GM13977 (cell line): ENCODE data around the gene ARHGAP22.

Source experiments
- DNase-seq: peaks from one replicate; pipeline ENCODE4 v3.0.0; 2012; ENCODE audit warnings: low spot score
- in situ Hi-C: fragments of 300-500 bp; cut with MboI; formaldehyde crosslinking; loops from one replicate; pipeline ENCODE4 v1.12.0; 2022; ENCODE audit warnings: low sequenced_read_pairs, low pct_unique_long_range_greater_than_20kb, mixed read lengths, inconsistent platforms; ENCODE audit not compliant: unreplicated experiment
- TF ChIP-seq, protein P1 (sequence below): IDR thresholded peaks from 2 replicates; pipeline ENCODE4 v1.5.1; 2012; ENCODE audit warnings: mild to moderate bottlenecking, control low read depth; ENCODE audit not compliant: insufficient read depth; ENCODE audit errors: extremely low read depth, missing control alignments

ARHGAP22 gene

DNA sequence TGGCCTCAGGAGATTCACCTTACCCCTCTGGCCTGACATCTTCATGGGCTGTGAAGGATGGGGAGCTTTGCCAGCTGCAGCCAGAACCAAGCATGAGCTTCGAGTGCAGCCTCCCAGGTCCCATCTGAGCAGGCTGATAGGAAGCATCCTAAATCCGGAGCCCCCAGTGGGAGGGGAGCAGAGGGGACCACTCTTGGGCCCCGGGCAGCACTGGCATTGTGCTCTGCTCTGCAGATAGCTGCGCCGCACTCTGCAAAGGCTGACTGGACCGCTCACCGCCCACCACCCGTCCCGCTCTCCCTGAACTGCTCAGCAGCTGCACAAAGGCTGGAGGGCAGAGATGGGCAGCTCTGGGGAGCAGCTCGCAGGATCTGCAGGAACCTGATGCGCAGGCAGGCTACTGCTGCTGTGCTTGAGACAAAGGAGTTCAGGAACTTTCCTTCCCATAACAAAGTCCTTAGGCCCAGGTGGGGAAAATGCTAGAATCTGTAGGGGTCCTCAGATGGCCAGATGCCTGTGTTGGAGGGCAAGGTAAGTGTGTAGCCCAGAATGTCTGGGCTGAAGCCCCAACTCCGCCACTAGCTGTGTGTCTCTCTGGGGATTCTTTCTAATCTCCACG, 51.8 kb downstream of the ARHGAP22 start:
- DNase-seq: no peak
- in situ Hi-C loops: loop anchor here (5.0 kb wide), 1 partner anchor 104 kb away; no protein-coding TSS in a partner anchor
- TF ChIP-seq, protein P1, sequence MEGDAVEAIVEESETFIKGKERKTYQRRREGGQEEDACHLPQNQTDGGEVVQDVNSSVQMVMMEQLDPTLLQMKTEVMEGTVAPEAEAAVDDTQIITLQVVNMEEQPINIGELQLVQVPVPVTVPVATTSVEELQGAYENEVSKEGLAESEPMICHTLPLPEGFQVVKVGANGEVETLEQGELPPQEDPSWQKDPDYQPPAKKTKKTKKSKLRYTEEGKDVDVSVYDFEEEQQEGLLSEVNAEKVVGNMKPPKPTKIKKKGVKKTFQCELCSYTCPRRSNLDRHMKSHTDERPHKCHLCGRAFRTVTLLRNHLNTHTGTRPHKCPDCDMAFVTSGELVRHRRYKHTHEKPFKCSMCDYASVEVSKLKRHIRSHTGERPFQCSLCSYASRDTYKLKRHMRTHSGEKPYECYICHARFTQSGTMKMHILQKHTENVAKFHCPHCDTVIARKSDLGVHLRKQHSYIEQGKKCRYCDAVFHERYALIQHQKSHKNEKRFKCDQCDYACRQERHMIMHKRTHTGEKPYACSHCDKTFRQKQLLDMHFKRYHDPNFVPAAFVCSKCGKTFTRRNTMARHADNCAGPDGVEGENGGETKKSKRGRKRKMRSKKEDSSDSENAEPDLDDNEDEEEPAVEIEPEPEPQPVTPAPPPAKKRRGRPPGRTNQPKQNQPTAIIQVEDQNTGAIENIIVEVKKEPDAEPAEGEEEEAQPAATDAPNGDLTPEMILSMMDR: no peak

DNA sequence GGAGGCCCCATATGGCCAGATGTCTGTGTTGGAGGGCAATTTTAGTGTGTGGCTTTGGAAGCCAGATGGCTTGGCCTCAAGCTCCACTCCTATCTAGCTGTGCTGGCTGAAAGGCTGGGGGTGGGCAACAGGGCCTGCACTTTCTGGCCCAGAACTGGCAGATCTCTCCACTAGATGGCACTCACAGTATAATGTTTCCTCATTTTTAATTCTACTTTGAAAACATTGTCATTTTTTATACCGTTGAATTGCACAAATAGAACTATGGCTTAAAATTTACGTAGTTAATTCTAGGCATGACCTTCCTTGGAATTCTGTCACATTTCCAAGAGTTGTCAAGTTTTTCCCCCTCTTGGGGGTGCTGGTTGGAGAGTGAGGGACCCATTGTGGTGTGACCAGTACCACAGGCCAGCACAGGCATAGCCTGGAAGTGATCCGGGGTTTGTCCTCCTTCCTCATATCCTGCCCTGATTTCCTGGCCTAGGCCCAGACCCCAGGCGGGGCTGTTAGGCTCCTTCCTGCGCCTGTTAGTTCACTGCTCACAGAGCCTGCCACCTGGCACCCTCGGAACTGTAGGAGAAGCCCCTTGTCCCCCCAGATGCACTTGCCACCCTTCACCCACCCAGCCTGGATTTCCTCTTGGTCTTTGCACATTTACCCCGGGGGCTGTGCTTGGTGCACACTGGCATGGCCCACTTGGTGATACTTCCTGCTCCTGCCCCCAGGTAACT, 52.8 kb downstream of the ARHGAP22 start:
- peak; percentile 77 for DNase-seq
- TF ChIP-seq, protein P1: peak; percentile 73
- in situ Hi-C loops: loop anchor here (5.0 kb wide), 1 partner anchor 105 kb away; no protein-coding TSS in a partner anchor

DNA sequence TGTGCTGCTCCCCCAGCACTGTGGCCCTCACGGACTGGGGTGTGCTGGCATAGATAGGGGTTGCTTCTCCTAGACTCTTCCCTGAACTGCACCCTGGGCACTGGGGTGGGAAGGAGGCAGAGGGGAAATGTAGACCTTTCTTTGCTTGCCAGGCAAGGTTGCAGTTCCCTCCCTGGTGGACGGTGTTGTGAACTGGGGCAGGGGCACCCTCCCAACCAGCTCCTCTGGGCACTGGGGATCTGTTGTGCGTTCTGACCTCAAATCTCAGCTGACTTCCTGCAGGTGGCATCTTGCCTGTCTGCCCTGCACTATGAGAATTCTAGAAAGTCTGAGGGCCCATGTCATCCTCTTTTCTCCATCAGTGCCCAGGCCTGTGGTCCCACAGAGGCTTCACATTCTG, 53.9 kb downstream of the ARHGAP22 start:
- in situ Hi-C loops: loop anchor here (5.0 kb wide), 1 partner anchor 106 kb away; no protein-coding TSS in a partner anchor
- TF ChIP-seq, protein P1: no peak
- DNase-seq: no peak

DNA sequence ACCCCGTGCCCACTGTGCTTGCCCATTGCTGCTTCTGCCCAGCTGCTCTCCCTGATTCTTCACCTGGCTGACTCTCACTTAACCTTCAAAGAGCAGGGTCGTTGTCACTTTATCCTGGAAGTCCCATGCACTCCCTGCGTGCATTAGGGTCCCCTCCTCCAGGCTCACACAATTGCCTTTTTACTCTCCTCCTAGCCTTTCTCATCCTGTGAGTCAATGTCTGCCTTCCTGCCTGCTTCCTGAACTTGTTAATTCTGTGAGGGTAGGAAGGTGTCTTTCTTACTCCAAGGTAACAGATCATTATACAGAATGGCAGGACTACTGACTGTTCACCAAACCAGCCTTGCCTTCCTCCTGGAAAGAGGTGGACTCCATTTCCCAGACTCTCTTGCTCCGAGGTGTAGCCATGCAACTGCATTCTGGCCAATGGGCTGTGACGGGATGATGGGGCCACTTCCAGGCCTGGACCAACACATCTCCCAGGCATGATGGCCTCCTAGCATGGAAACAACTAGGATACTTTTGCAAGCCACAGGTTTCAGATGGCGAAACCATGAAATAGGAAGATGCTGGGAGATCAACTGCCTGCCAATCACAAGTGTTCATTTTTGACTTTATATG, 54.7 kb downstream of the ARHGAP22 start:
- DNase-seq: no peak
- TF ChIP-seq, protein P1: no peak
- in situ Hi-C loops: loop anchor here (5.0 kb wide), 1 partner anchor 107 kb away; no protein-coding TSS in a partner anchor

DNA sequence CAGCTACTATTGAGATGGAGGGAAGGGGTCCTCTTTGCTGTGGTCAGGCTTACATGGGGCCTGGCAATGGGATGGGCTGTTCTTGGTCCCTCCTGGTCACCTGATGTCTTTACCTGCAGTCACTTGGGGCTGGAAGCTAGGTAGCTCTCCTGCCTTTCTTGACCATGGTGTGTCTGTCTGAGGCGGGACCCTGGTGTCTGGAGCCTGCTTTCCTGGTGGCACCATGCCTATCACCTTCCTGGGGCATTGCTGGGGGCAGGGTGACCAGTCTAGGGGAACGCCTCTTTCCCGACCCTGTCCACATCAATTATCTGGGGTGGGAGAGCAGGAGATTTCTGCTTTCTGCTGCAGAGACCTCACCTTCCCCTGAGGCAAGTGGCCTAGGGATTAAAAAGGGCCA, 55.6 kb downstream of the ARHGAP22 start:
- TF ChIP-seq, protein P1: no peak
- in situ Hi-C loops: loop anchor here (10.0 kb wide), 1 partner anchor 46 kb away; no protein-coding TSS in a partner anchor
- no peak for DNase-seq

DNA sequence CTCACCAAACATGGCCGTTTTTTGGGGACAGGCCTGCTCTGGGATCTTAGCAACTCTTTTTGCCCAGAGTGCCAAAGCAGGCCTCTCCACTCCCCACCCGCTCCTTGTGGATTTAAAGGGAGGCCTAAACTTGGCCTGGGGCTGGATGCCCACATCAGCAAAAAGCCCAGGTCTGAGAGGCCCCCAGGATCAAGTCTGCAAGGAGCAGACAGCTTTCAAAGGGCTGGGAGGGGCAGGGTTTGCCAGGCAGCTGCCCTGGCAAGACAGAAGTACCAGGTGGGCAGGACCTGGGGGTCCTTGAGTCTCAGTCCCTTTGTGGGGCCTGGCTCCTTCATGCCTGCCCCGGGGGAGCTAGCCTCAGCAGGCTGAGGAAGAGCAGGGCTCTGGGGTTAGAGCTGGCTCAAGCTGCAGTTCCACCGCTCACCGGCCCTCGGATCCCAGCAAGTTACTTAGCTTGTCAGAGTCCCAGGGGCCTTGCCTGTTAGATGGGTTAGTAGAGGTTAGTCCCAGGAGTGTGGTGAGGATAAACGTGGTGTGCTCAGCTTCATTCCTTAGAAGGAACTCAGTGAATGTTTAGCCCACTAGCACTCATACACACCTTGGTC, 56.2 kb downstream of the ARHGAP22 start:
- TF ChIP-seq, protein P1: no peak
- in situ Hi-C loops: loop anchor here (10.0 kb wide), 1 partner anchor 46 kb away; no protein-coding TSS in a partner anchor
- no peak for DNase-seq
